Vagina (tissue), 2 donors: ENCODE measurements around the gene CUX1. TPM values are rescaled to one million over a fixed set of nuclear protein-coding genes. Genes with fewer than 3 reads are reported as not detected.

Source experiments
- DNase-seq, 2 donors: peaks; one replicate each; pipeline ENCODE4 v3.0.0-alpha.2; 2017; ENCODE audit errors: extremely low spot score in 2 of 2
- H3K27ac ChIP-seq: fragments of 200-600 bp; sonication (generic); one replicate; pipeline ENCODE4 v1.5.1; 2019
- H3K27me3 ChIP-seq: fragments of 200-600 bp; sonication (generic); one replicate; pipeline ENCODE4 v1.5.1; 2019
- H3K36me3 ChIP-seq, 2 donors: fragments of 200-600 bp; sonication (generic); one replicate each; pipeline ENCODE4 v1.5.1; 2017 to 2019
- H3K4me1 ChIP-seq: fragments of 200-600 bp; sonication (generic); one replicate; pipeline ENCODE4 v1.5.1; 2019
- H3K4me3 ChIP-seq, 2 donors: fragments of 200-600 bp; sonication (generic); 1 replicate in 1 of 2; 2 replicates in 1 of 2; pipeline ENCODE4 v1.5.1; 2016 to 2019
- H3K9me3 ChIP-seq: fragments of 200-600 bp; sonication (generic); one replicate; pipeline ENCODE4 v1.5.1; 2019
- POLR2A ChIP-seq, 2 donors: fragments of 450-650 bp; IDR thresholded peaks; one replicate each; pipeline ENCODE4 v1.6.1; 2017; ENCODE audit warnings: antibody characterized with exemption in 2 of 2, mild to moderate bottlenecking in 2 of 2, moderate library complexity in 2 of 2
- POLR2AphosphoS5 ChIP-seq, 2 donors: sonication (generic); formaldehyde crosslinking; IDR thresholded peaks; one replicate each; pipeline ENCODE4 v1.9.0; 2017; ENCODE audit warnings: antibody characterized with exemption in 2 of 2, mild to moderate bottlenecking in 2 of 2, low read depth in 1 of 2; ENCODE audit not compliant: insufficient read depth in 1 of 2
- intact Hi-C: fragments of 100-400 bp; cut with DNase I; formaldehyde crosslinking; loops from one replicate; pipeline ENCODE4 v1.15.1; 2023
- total RNA-seq: library from RNA; depleted of rRNA; stranded (reverse); fragments of >200 nt; gene quantifications from one replicate; pipeline ENCODE4 v1.2.3, GENCODE V29; 2016
- TF ChIP-seq, protein P1 (sequence below), 3 experiments: fragments of 450-650 bp in 2 of 3; fragments of 200-600 bp in 1 of 3; sonication (generic) in 1 of 3; IDR thresholded peaks; one replicate each; pipeline ENCODE4 v1.5.1; 2017 to 2019; ENCODE audit warnings: antibody characterized with exemption in 3 of 3, mild to moderate bottlenecking in 2 of 3, moderate library complexity in 2 of 3

Gene CUX1
- total RNA-seq, 1 donor from 2014 or later = 65.3 TPM

DNA sequence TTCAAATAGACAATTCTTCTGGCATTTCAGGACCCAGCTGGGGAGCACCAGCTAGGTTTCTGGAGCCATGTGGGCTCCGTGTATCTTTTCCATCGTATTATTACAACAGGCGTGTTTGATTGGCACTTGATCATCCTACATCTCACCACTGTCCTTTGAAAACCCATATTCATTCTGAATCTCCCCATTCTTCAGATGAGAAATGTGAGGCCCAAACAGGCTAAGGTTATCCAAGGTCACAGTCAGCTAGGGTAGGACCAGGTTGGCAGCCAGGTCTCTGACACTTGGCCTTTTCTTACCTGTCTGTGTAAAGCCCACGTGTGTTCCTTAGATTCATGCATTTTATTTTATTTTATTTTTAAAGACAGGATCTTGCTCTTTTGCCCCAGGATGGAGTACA is 366.9 kb downstream of the CUX1 start:
- Histone ChIP-seq H3K4me1 (no peaks in the 10 kb centered on the region), H3K9me3 (no peaks in the 10 kb centered on the region), H3K36me3 (peaks cover 0 to 30% of the 10 kb centered on the region in 2 donors), H3K27ac (no peak overlapping the region), H3K4me3 (no peak overlapping the region), H3K27me3 (no peaks in the 10 kb centered on the region)
- intact Hi-C loops = no loop called here
- no peak for TF ChIP-seq POLR2AphosphoS5 (IDR thresholded peaks at IDR 0.05; ENCODE audit: insufficient read depth in 1 of 2, low read depth in 1 of 2)
- no peak for TF ChIP-seq POLR2A (IDR thresholded peaks at IDR 0.05)
- TF ChIP-seq, protein P1, sequence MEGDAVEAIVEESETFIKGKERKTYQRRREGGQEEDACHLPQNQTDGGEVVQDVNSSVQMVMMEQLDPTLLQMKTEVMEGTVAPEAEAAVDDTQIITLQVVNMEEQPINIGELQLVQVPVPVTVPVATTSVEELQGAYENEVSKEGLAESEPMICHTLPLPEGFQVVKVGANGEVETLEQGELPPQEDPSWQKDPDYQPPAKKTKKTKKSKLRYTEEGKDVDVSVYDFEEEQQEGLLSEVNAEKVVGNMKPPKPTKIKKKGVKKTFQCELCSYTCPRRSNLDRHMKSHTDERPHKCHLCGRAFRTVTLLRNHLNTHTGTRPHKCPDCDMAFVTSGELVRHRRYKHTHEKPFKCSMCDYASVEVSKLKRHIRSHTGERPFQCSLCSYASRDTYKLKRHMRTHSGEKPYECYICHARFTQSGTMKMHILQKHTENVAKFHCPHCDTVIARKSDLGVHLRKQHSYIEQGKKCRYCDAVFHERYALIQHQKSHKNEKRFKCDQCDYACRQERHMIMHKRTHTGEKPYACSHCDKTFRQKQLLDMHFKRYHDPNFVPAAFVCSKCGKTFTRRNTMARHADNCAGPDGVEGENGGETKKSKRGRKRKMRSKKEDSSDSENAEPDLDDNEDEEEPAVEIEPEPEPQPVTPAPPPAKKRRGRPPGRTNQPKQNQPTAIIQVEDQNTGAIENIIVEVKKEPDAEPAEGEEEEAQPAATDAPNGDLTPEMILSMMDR (IDR thresholded peaks at IDR 0.05) = no peak
- DNase-seq = no peak

DNA sequence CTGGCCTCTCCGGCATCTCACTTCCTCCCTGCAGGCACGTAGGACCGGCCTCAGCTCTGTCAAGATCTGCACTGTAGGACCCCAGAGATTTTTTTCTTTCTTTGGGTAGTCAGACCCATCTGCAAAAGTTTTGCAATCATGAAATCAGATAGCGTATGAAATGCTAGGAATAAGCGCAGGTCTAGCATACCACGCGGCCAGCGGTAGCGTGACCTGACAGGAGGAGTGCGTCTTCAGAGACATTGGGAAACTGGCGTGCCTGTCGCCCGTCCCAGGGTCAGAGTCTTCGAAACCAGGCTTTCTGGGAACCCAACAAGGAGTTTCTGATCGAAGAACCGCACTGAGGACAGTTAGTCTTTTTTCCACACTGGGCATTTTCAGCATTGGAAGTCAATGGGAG is 368.4 kb downstream of the CUX1 start:
- H3K36me3 ChIP-seq = peaks cover 0 to 36% of the 10 kb centered on the region in 2 donors

DNA sequence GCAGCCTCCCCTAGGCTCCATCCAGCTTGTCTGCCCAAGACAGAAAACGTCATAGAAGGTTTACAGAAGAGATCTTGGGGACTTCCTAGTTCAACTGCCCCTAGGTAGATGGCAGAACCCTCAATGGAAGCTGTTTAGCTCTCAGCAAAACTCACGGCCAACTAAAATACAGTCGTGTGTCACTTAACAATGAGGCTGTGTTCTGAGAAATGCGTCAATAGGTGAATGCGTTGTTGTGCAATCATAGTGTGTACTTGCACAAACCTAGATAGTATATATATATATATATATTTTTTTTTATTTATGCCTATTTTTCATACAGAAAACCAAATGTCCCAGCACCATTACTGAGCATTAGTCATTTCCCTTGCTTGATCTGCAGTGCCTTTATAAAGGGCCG is 368.9 kb downstream of the CUX1 start:
- DNase-seq = no peak
- H3K27ac ChIP-seq = no peak overlapping the region
- no peaks in the 10 kb centered on the region for H3K27me3 ChIP-seq
- H3K4me3 ChIP-seq = no peak overlapping the region
- no peaks in the 10 kb centered on the region for H3K9me3 ChIP-seq
- H3K36me3 ChIP-seq = peaks cover 0 to 41% of the 10 kb centered on the region in 2 donors
- TF ChIP-seq POLR2A (IDR thresholded peaks at IDR 0.05) = no peak
- intact Hi-C loops = no loop called here
- no peaks in the 10 kb centered on the region for H3K4me1 ChIP-seq

More for the DNA sequence above, 368.4 kb downstream of the CUX1 start:
- no peak for DNase-seq
- Histone ChIP-seq H3K9me3 (no peaks in the 10 kb centered on the region), H3K27me3 (no peaks in the 10 kb centered on the region), H3K4me3 (no peak overlapping the region), H3K27ac (no peak overlapping the region), H3K4me1 (no peaks in the 10 kb centered on the region)
- intact Hi-C loops = no loop called here
- TF ChIP-seq POLR2AphosphoS5 (IDR thresholded peaks at IDR 0.05; ENCODE audit: insufficient read depth in 1 of 2, low read depth in 1 of 2) (no peak), POLR2A (IDR thresholded peaks at IDR 0.05) (no peak)
- TF ChIP-seq, protein P1 (IDR thresholded peaks at IDR 0.05) = no peak

DNA sequence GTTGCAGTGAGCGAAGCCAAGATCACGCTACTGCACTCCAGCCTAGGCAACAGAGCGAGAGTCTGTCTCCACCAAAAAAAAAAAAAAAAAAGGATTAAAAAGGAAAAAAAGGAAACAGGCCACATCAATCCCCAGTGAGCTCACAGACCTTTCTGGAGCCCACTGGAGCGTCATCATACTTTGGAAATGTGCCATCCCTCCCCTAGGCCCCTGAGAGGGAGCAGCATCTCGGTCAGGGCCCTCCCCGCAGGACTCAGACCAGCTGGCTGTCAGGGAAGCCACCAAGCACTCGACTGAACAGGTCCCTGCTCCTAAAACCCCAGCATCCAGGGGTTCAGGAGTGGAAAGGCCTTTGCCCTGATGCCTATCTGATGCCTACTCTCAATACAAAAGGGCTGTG is 371.3 kb downstream of the CUX1 start:
- Histone ChIP-seq H3K4me1 (no peaks in the 10 kb centered on the region), H3K36me3 (peaks cover 0 to 47% of the 10 kb centered on the region in 2 donors), H3K27me3 (no peaks in the 10 kb centered on the region), H3K9me3 (no peaks in the 10 kb centered on the region), H3K4me3 (no peak overlapping the region), H3K27ac (no peak overlapping the region)
- DNase-seq = no peak
- TF ChIP-seq POLR2A (IDR thresholded peaks at IDR 0.05) (no peak), POLR2AphosphoS5 (IDR thresholded peaks at IDR 0.05; ENCODE audit: insufficient read depth in 1 of 2, low read depth in 1 of 2) (no peak)
- TF ChIP-seq, protein P1 (IDR thresholded peaks at IDR 0.05) = no peak
- intact Hi-C loops = no loop called here

DNA sequence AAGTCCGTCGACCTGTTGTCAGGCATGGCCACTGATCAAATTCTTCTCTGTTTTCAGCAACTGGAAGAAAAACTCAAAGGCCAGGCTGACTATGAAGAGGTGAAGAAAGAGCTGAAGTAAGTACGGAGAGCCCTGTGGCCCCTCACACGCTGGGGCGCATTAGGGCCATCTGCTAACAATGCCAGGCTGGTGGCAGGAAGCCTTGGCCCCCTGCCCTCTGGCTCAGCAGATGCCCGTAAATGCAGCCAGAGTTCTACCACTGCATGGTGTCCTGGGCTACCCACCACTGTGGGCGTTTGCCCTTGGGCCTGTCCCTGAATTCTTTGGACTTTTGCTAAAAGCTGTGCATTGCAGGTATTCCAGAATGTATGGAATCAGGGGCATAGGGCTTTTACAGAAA is 372.3 kb downstream of the CUX1 start:
- intact Hi-C loops = no loop called here
- no peak for TF ChIP-seq POLR2A (IDR thresholded peaks at IDR 0.05)
- TF ChIP-seq, protein P1 (IDR thresholded peaks at IDR 0.05) = no peak
- TF ChIP-seq POLR2AphosphoS5 (IDR thresholded peaks at IDR 0.05; ENCODE audit: insufficient read depth in 1 of 2, low read depth in 1 of 2) = no peak
- Histone ChIP-seq H3K9me3 (no peaks in the 10 kb centered on the region), H3K27ac (no peak overlapping the region), H3K4me1 (no peaks in the 10 kb centered on the region), H3K36me3 (peaks cover 0 to 40% of the 10 kb centered on the region in 2 donors), H3K27me3 (no peaks in the 10 kb centered on the region), H3K4me3 (no peak overlapping the region)
- no peak for DNase-seq
